B cell (primary cell): ENCODE measurements around the gene PTGIR. TPM values are rescaled to one million over a fixed set of nuclear protein-coding genes. Genes with fewer than 3 reads are reported as not detected.
A peak's percentile ranks its signal among the peaks of the same experiment; 100 is the strongest.

ENCODE experiments used
- ATAC-seq: fragments of 200-7000 bp; cut with Tn5 transposase; one replicate; pipeline ENCODE4 v1.10.0; 2021; ENCODE audit warnings: low read depth, mild to moderate bottlenecking, moderate number of reproducible peaks, moderate library complexity
- CTCF ChIA-PET: fragments of 350-600 bp; sonication (Branson Sonifier 250); formaldehyde crosslinking; loops from one replicate; lab custom pipeline; 2021; ENCODE audit warnings: antibody characterized with exemption, inconsistent platforms; lab: Charles Lee
- POLR2A ChIA-PET: fragments of 350-600 bp; sonication (Branson Sonifier 250); formaldehyde crosslinking; loops from one replicate; lab custom pipeline; 2021; ENCODE audit warnings: antibody characterized with exemption; lab: Charles Lee
- DNase-seq: peaks from one replicate; pipeline ENCODE4 v3.0.0; 2013
- H2AFZ ChIP-seq: 2 replicates; pipeline ENCODE4 v1.6.1; 2012; ENCODE audit warnings: mild to moderate bottlenecking, low read depth, low read length; ENCODE audit not compliant: insufficient read depth, poor library complexity, severe bottlenecking
- H3K27ac ChIP-seq, 2 donors: 1 replicate in 1 of 2; 2 replicates in 1 of 2; pipeline ENCODE4 v1.5.1; 2012 to 2013; ENCODE audit warnings: low read length in 2 of 2, mild to moderate bottlenecking in 2 of 2, moderate library complexity in 1 of 2
- H3K27me3 ChIP-seq, 4 experiments: fragments of 200-600 bp in 1 of 4; sonication (generic) in 1 of 4; replicated peaks in 1 of 4; 1 replicate in 2 of 4; 2 replicates in 2 of 4; pipeline versions ENCODE4 v1.6.1 to v1.7.0; 2013 to 2016; ENCODE audit warnings: low read length in 3 of 4, mild to moderate bottlenecking in 2 of 4, mixed read lengths in 1 of 4, moderate library complexity in 1 of 4; ENCODE audit not compliant: insufficient read depth in 4 of 4, control insufficient read depth in 3 of 4; ENCODE audit errors: control extremely low read depth in 1 of 4
- H3K36me3 ChIP-seq, 2 experiments: replicated peaks in 1 of 2; 1 replicate in 1 of 2; 2 replicates in 1 of 2; pipeline versions ENCODE4 v1.6.1 to v1.7.1; 2013; ENCODE audit warnings: low read length in 1 of 2; ENCODE audit not compliant: insufficient read depth in 2 of 2, control insufficient read depth in 1 of 2; ENCODE audit errors: control extremely low read depth in 1 of 2, extremely low read depth in 1 of 2
- H3K4me1 ChIP-seq, 2 donors: fragments of 200-600 bp in 1 of 2; sonication (generic) in 1 of 2; 1 replicate in 1 of 2; 2 replicates in 1 of 2; pipeline versions ENCODE4 v1.5.1 to v1.6.1; 2013 to 2017; ENCODE audit warnings: low read length in 2 of 2; ENCODE audit not compliant: control insufficient read depth in 2 of 2, insufficient read depth in 2 of 2
- H3K4me2 ChIP-seq: replicated peaks from 2 replicates; pipeline ENCODE3; 2012; ENCODE audit warnings: mild to moderate bottlenecking, low read depth, low read length; ENCODE audit not compliant: poor library complexity, severe bottlenecking
- H3K4me3 ChIP-seq, 5 experiments: fragments of 200-600 bp in 1 of 5; sonication (generic) in 1 of 5; 1 replicate in 3 of 5; 2 replicates in 2 of 5; pipeline versions ENCODE4 v1.5.1 to v1.7.0; 2011 to 2016; ENCODE audit warnings: low read length in 4 of 5, mild to moderate bottlenecking in 4 of 5, low read depth in 2 of 5, control low read depth in 1 of 5, moderate library complexity in 1 of 5; ENCODE audit not compliant: insufficient read depth in 1 of 5; ENCODE audit errors: control extremely low read depth in 1 of 5, extremely low read depth in 1 of 5
- H3K79me2 ChIP-seq: fragments of 200-600 bp; sonication (generic); one replicate; pipeline ENCODE4 v1.6.0; 2016; ENCODE audit warnings: low read length; ENCODE audit not compliant: control insufficient read depth, insufficient read depth
- H3K9ac ChIP-seq: fragments of 200-600 bp; sonication (generic); 2 replicates; pipeline ENCODE4 v1.6.1; 2017; ENCODE audit warnings: mild to moderate bottlenecking, low read length, moderate library complexity
- H3K9me3 ChIP-seq, 3 donors: one replicate each; pipeline versions ENCODE4 v1.6.1 to v1.7.1; 2013; ENCODE audit warnings: low read length in 2 of 3; ENCODE audit not compliant: control insufficient read depth in 2 of 3, insufficient read depth in 1 of 3; ENCODE audit errors: control extremely low read depth in 1 of 3
- H4K20me1 ChIP-seq: 2 replicates; pipeline ENCODE4 v1.6.0; 2012; ENCODE audit warnings: mild to moderate bottlenecking, low read length; ENCODE audit not compliant: insufficient read depth, control insufficient read depth, poor library complexity, severe bottlenecking
- H3K27ac Mint-ChIP-seq: one replicate; pipeline ENCODE4 v1.8.0; 2021; ENCODE audit warnings: mixed read lengths
- H3K27me3 Mint-ChIP-seq: one replicate; pipeline ENCODE4 v1.8.0; 2021; ENCODE audit warnings: mixed read lengths
- H3K4me1 Mint-ChIP-seq: one replicate; pipeline ENCODE4 v1.8.0; 2021; ENCODE audit warnings: mixed read lengths
- H3K4me3 Mint-ChIP-seq: one replicate; pipeline ENCODE4 v1.8.0; 2021; ENCODE audit warnings: mixed read lengths
- H3K9me3 Mint-ChIP-seq: one replicate; pipeline ENCODE4 v1.8.0; 2022; ENCODE audit warnings: mixed read lengths; ENCODE audit not compliant: insufficient read depth
- CTCF ChIP-seq: fragments of 200-600 bp; IDR thresholded peaks from one replicate; pipeline ENCODE4 v1.8.0; 2022; ENCODE audit warnings: antibody characterized with exemption, mild to moderate bottlenecking
- EZH2 ChIP-seq: IDR thresholded peaks from 2 replicates; pipeline ENCODE4 v1.6.1; 2012; ENCODE audit warnings: borderline replicate concordance, low read depth, mild to moderate bottlenecking, moderate library complexity, low read length; ENCODE audit not compliant: insufficient read depth, poor library complexity, severe bottlenecking
- WGBS: methylation state at CpG from one replicate; pipeline ENCODE4 v1.1.5; 2013; ENCODE audit warnings: missing lambda C conversion rate; ENCODE audit not compliant: insufficient coverage; 5-methylcytosine and 5-hydroxymethylcytosine counted together
- intact Hi-C: fragments of 100-400 bp; cut with micrococcal nuclease; formaldehyde crosslinking; loops from one replicate; pipeline ENCODE4 v1.10.0; 2022
- polyA plus RNA-seq: library from polyadenylated mRNA; depleted of rRNA; stranded (reverse); fragments of >200 nt; gene quantifications from 2 replicates; pipeline ENCODE4 v1.2.3, GENCODE V29; 2012
- total RNA-seq, 2 donors: library from RNA; stranded (reverse); fragments of 120-200 nt in 1 of 2; gene quantifications; 1 replicate in 1 of 2; 2 replicates in 1 of 2; pipeline versions ENCODE4 v1.2.3 to v1.2.4, GENCODE V29; 2013 to 2022

Gene PTGIR
- total and polyA plus RNA-seq, 2 donors (not counting 1 experiment from before 2014, with no cell fraction given), result 1.9 to 2.1 TPM

DNA sequence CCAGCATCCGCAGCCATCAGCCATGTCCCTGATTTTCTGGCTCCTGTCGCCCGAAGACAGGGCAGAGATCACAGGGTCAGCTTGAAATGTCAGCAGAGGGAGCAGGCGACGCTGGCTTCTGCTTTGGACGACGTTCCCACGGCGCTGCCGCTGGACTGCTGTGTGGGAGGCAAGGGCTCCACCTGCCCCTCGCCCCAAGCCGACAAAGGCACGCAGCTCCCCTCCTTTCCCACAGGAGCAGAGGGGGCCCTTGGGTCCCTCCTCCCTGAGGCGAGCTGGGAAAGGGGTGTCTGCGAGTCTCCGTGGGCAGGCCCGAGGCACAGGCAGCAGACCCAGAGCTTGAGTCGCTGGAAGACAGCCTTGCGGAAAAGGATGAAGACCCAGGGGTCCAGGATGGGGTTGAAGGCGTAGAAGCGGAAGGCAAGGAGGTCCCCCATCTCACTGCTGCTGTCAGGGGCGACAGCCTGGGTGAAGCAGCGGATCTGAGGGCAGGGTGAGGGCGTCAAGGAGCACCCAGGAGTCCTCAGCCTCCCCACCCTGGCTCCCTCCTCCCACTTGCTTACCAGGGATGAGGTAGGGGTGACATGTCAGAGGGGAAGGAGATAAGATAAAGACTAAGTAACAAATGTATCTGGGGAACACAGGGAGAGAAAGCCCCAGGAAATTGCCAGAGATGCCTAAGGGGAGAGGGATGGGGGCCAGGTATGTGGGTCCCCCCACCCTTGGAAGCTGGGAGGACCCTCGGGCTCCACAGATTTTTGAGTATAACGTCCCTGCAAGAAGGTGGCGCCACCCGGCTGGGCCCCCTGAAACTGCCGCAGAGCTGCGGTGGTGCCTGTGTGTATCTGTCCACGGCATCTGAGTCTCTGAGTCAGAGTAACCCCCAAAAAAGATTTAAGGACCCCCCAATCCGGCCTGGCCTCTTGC lies 3.4 kb downstream of the PTGIR start:
- DNase-seq (no peak), ATAC-seq (no peak)
- TF ChIP-seq CTCF (no peak), EZH2 (no peak)
- 95% methylated on average over 22 of the region's 32 CpGs for WGBS
- Histone ChIP-seq H3K36me3 (no peaks in the 10 kb centered on the region), H3K27ac (peak overlapping the region in 1 of 2 donors; percentile 99), H3K27me3 (no peaks in the 10 kb centered on the region), H2AFZ (no peak overlapping the region), H3K9ac (no peak overlapping the region), H3K4me3 (no peak overlapping the region), H3K9me3 (no peaks in the 10 kb centered on the region), H3K4me2 (peak overlapping the region; percentile 87), H3K79me2 (no peaks in the 10 kb centered on the region), H4K20me1 (no peaks in the 10 kb centered on the region), H3K4me1 (peaks cover 73 to 84% of the 10 kb centered on the region in 2 donors)
- H3K9me3 Mint-ChIP-seq, result no peaks in the 10 kb centered on the region
- peaks cover 72% of the 10 kb centered on the region for H3K4me1 Mint-ChIP-seq
- ChIA-PET CTCF (interaction anchor here (0.8 to 16.2 kb wide), 7 partner anchors 9 to 40 kb away, joined by 3 to 447 read pairs (median 3); partner anchors contain the start of gene DACT3), POLR2A (interaction anchor here (0.5 to 2.1 kb wide), 6 partner anchors 10 to 105 kb away, joined by 3 to 7 read pairs (median 4); partner anchors contain the start of genes DACT3 and GNG8)
- no peaks in the 10 kb centered on the region for H3K27me3 Mint-ChIP-seq
- H3K4me3 Mint-ChIP-seq, result peak overlapping the region; percentile 7
- H3K27ac Mint-ChIP-seq, result peak overlapping the region; percentile 99
- intact Hi-C loops, result no loop called here

DNA sequence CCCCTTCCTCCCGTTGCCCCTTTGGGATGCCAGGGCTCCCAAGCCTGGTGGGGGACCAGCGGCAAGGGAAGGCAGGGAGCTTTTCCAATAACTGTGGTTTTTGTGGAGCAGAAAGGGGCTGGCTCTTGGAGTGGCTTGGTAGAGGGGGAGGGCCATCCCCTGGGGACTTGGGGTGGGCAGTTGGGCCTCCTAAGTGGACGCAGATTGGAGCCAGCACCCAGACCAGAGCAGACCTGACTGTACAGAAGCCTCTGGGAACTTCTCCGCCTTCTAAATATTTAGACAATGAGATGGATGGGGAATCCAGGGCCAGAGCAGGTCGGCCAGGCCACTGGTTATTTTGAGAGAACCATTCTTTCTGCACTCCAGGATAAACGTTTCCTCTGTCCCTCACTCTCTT lies 4.2 kb downstream of the PTGIR start:
- 95% methylated on average over 4 of the region's 6 CpGs for WGBS
- ChIA-PET CTCF (interaction anchor here (0.8 to 16.2 kb wide), 5 partner anchors 16 to 86 kb away, joined by 3 to 447 read pairs (median 5); partner anchors contain the start of genes CALM3 and DACT3), POLR2A (interaction anchor here (0.5 to 2.1 kb wide), 5 partner anchors 10 to 106 kb away, joined by 3 to 8 read pairs (median 5); partner anchors contain the start of gene DACT3)
- ATAC-seq, result no peak
- Histone ChIP-seq H3K27me3 (no peaks in the 10 kb centered on the region), H3K79me2 (no peaks in the 10 kb centered on the region), H2AFZ (no peak overlapping the region), H3K27ac (peak overlapping the region; percentile 99 to 100), H3K9ac (peak overlapping the region; percentile 59), H3K4me3 (peak overlapping the region in 1 of 5 experiments; percentile 30), H3K36me3 (no peaks in the 10 kb centered on the region), H3K4me2 (peak overlapping the region; percentile 87), H4K20me1 (no peaks in the 10 kb centered on the region), H3K9me3 (no peaks in the 10 kb centered on the region), H3K4me1 (peaks cover 74 to 91% of the 10 kb centered on the region in 2 donors)
- no peaks in the 10 kb centered on the region for H3K27me3 Mint-ChIP-seq
- no peak for DNase-seq
- TF ChIP-seq CTCF (no peak), EZH2 (no peak)
- peaks cover 72% of the 10 kb centered on the region for H3K4me1 Mint-ChIP-seq
- H3K4me3 Mint-ChIP-seq, result peak overlapping the region; percentile 95
- peak overlapping the region; percentile 99 for H3K27ac Mint-ChIP-seq
- H3K9me3 Mint-ChIP-seq, result no peaks in the 10 kb centered on the region
- intact Hi-C loops, result no loop called here
